Endothelial cell of umbilical vein (primary cell): ENCODE measurements around the gene TESMIN. TPM values are rescaled to one million over a fixed set of nuclear protein-coding genes. Genes with fewer than 3 reads are reported as not detected.

Experiments used
- BruUV-seq: library from RNA; stranded (reverse); fragments of 400-500 nt; replicated peaks from 2 replicates; lab custom pipeline; 2021; lab: Mats Ljungman, UMichigan
- CTCF ChIA-PET: fragments of 300-600, 350-600 bp; sonication (Branson Sonifier 250); formaldehyde crosslinking; loops from one replicate; lab custom pipeline; 2021; ENCODE audit warnings: antibody characterized with exemption, inconsistent platforms; lab: Charles Lee
- POLR2A ChIA-PET: fragments of 300-600, 350-600 bp; sonication (Branson Sonifier 250); formaldehyde crosslinking; loops from one replicate; lab custom pipeline; 2021; ENCODE audit warnings: antibody characterized with exemption, inconsistent platforms; lab: Charles Lee
- DNase-seq: peaks from one replicate; pipeline ENCODE4 v3.0.0-alpha.2; 2011; ENCODE audit warnings: low read depth, low spot score
- FAIRE-seq: peaks from 2 replicates; lab custom pipeline; 2011; peaks lifted over from hg19 to GRCh38; lab: Jason Lieb, UNC
- H2AFZ ChIP-seq: 2 replicates; pipeline ENCODE4 v1.6.0; 2012; ENCODE audit warnings: low read depth, low read length, control low read depth, inconsistent platforms
- H3K27ac ChIP-seq: 2 replicates; pipeline ENCODE4 v1.5.1; 2011; ENCODE audit warnings: low read depth, mild to moderate bottlenecking, control low read depth, low read length, moderate library complexity; ENCODE audit not compliant: insufficient read depth
- H3K27me3 ChIP-seq, 2 experiments: 2 replicates each; pipeline versions ENCODE4 v1.6.0 to v1.6.1; 2011; ENCODE audit warnings: low read length in 2 of 2, mixed read lengths in 1 of 2; ENCODE audit not compliant: control insufficient read depth in 2 of 2, insufficient read depth in 2 of 2
- H3K36me3 ChIP-seq, 2 experiments: 2 replicates in 1 of 2; 3 replicates in 1 of 2; pipeline ENCODE4 v1.5.1; 2011; ENCODE audit warnings: low read length in 2 of 2, mild to moderate bottlenecking in 1 of 2, moderate library complexity in 1 of 2; ENCODE audit not compliant: control insufficient read depth in 2 of 2, insufficient read depth in 2 of 2; ENCODE audit errors: extremely low read depth in 1 of 2
- H3K4me1 ChIP-seq: 3 replicates; pipeline ENCODE4 v1.5.1; 2011; ENCODE audit warnings: mild to moderate bottlenecking, low read length; ENCODE audit not compliant: control insufficient read depth, insufficient read depth; ENCODE audit errors: extremely low read depth
- H3K4me2 ChIP-seq: 2 replicates; pipeline ENCODE4 v1.6.1; 2011; ENCODE audit warnings: low read length, control low read depth, mixed read lengths; ENCODE audit not compliant: insufficient read depth
- H3K4me3 ChIP-seq, 3 experiments: fragments of 200-600 bp in 1 of 3; sonication (generic), shearing (Covaris generic) in 1 of 3; replicated peaks in 1 of 3; 2 replicates each; pipeline ENCODE4 v1.5.1; 2011 to 2016; ENCODE audit warnings: control low read depth in 3 of 3, low read length in 3 of 3, mild to moderate bottlenecking in 2 of 3, inconsistent platforms in 1 of 3, low read depth in 1 of 3, moderate library complexity in 1 of 3; ENCODE audit not compliant: insufficient read depth in 1 of 3
- H3K79me2 ChIP-seq: 2 replicates; pipeline ENCODE4 v1.6.0; 2012; ENCODE audit warnings: low read length, inconsistent platforms; ENCODE audit not compliant: control insufficient read depth, insufficient read depth
- H3K9ac ChIP-seq: replicated peaks from 2 replicates; pipeline ENCODE3; 2011; ENCODE audit warnings: low read length, control low read depth; ENCODE audit not compliant: insufficient read depth; ENCODE audit errors: extremely low read depth
- H3K9me1 ChIP-seq: replicated peaks from 3 replicates; pipeline ENCODE4 v1.6.0; 2011; ENCODE audit warnings: mild to moderate bottlenecking, low read length; ENCODE audit not compliant: control insufficient read depth, insufficient read depth; ENCODE audit errors: extremely low read depth
- H3K9me3 ChIP-seq: replicated peaks from 2 replicates; pipeline ENCODE4 v1.5.1; 2012; ENCODE audit warnings: low read length, inconsistent platforms; ENCODE audit not compliant: control insufficient read depth, insufficient read depth
- H4K20me1 ChIP-seq: replicated peaks from 2 replicates; pipeline ENCODE3; 2011; ENCODE audit warnings: mild to moderate bottlenecking, low read length; ENCODE audit not compliant: control insufficient read depth, insufficient read depth; ENCODE audit errors: extremely low read depth
- EZH2 ChIP-seq: IDR thresholded peaks from 2 replicates; pipeline ENCODE4 v1.6.1; 2012; ENCODE audit warnings: borderline replicate concordance, low read depth, mild to moderate bottlenecking, moderate library complexity, low read length, inconsistent platforms; ENCODE audit not compliant: severe bottlenecking
- FOS ChIP-seq: IDR thresholded peaks from 2 replicates; pipeline ENCODE4 v1.6.1; 2011; ENCODE audit warnings: mild to moderate bottlenecking, low read length, moderate library complexity, borderline replicate concordance; ENCODE audit not compliant: insufficient read depth
- GATA2 ChIP-seq: IDR thresholded peaks from 2 replicates; pipeline ENCODE4 v1.7.0; 2011; ENCODE audit warnings: low read depth, mild to moderate bottlenecking, moderate library complexity, mixed read lengths, low read length; ENCODE audit not compliant: insufficient read length, insufficient read depth
- JUN ChIP-seq: IDR thresholded peaks from 2 replicates; pipeline ENCODE4 v1.6.1; 2011; ENCODE audit warnings: borderline replicate concordance, low read depth; ENCODE audit not compliant: insufficient read length, insufficient read depth
- MYC ChIP-seq: IDR thresholded peaks from one replicate; pipeline ENCODE4 v1.6.1; 2011; ENCODE audit warnings: mild to moderate bottlenecking, low read depth, low read length
- POLR2A ChIP-seq: IDR thresholded peaks from 2 replicates; pipeline ENCODE4 v1.6.1; 2012; ENCODE audit warnings: low read depth, mild to moderate bottlenecking, control low read depth, low read length
- POLR2AphosphoS5 ChIP-seq: IDR thresholded peaks from 2 replicates; pipeline ENCODE4 v1.6.1; 2012; ENCODE audit warnings: low read depth, mild to moderate bottlenecking, control low read depth, low read length, moderate library complexity; ENCODE audit not compliant: insufficient read depth
- dilution Hi-C: fragments of 300-500 bp; cut with MboI; formaldehyde crosslinking; loops from one replicate; pipeline ENCODE4 v1.15.0; 2019; ENCODE audit warnings: low sequenced_read_pairs; ENCODE audit not compliant: extremely low pct_ligation_motif_present
- intact Hi-C: fragments of 100-400 bp; cut with micrococcal nuclease; formaldehyde crosslinking; loops from one replicate; pipeline ENCODE4 v1.10.0; 2022
- polyA plus RNA-seq, 4 experiments: library from polyadenylated mRNA; depleted of rRNA in 3 of 4; stranded (reverse) in 3 of 4; unstranded in 1 of 4; fragments of >200 nt; gene quantifications; 2 replicates each; pipeline versions ENCODE4 v1.2.1 to v1.2.3, GENCODE V29; 2011 to 2012; ENCODE audit warnings: missing spikeins in 1 of 4
- total RNA-seq: library from RNA; stranded (reverse); gene quantifications from 2 replicates; pipeline ENCODE4 v1.2.3, GENCODE V29; 2021
- TF ChIP-seq, protein P1 (sequence below): IDR thresholded peaks from 2 replicates; pipeline ENCODE4 v1.6.1; 2011; ENCODE audit not compliant: insufficient read depth, insufficient read length
- TF ChIP-seq, protein P2 (sequence below), 2 donors: IDR thresholded peaks; 1 replicate in 1 of 2; 2 replicates in 1 of 2; pipeline ENCODE4 v1.5.1; 2011; ENCODE audit warnings: low read length in 2 of 2, mild to moderate bottlenecking in 2 of 2, moderate library complexity in 2 of 2, control low read depth in 1 of 2, inconsistent platforms in 1 of 2, low read depth in 1 of 2; ENCODE audit not compliant: insufficient read depth in 1 of 2; ENCODE audit errors: extremely low read depth in 1 of 2

Gene TESMIN
- total and polyA plus RNA-seq, 2 donors (not counting 3 experiments of a cell fraction or from before 2014, with no cell fraction given) = 1.7 to 6.1 TPM

DNA sequence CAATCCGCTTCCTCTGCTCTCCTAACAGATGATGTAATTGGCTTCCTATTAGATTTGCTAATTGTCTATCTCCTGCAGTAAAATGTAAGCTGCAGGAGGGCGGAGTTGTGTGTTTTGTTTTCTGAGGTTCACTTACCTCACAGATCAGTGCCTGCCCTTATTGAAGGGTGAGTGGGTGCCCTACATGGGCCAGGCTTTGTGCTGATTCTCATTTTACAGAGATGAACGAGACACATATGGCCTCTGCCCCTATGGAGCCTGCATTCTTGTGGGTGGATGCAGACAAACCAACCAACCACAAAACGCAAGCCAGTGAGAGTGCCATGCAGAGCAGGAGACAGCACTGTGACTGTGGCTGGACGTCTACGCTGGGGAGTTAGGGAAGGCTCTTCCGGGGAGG, 9.9 kb downstream of the TESMIN start:
- Histone ChIP-seq H3K79me2 (no peaks in the 10 kb centered on the region), H3K36me3 (no peaks in the 10 kb centered on the region), H3K9me3 (no peaks in the 10 kb centered on the region), H3K9ac (no peak overlapping the region), H3K9me1 (no peaks in the 10 kb centered on the region), H3K4me3 (no peak overlapping the region), H3K27ac (no peak overlapping the region), H4K20me1 (no peaks in the 10 kb centered on the region), H3K4me2 (no peak overlapping the region), H3K4me1 (no peaks in the 10 kb centered on the region), H3K27me3 (no peaks in the 10 kb centered on the region), H2AFZ (no peak overlapping the region)
- CTCF ChIA-PET = interaction anchor here (1.1 kb wide), 1 partner anchor 10 kb away, joined by 5 read pairs; no protein-coding TSS in a partner anchor
- no TSS peak for BruUV-seq
- POLR2A ChIA-PET = no interaction called here
- dilution Hi-C loops = no loop called here
- DNase-seq (no peak), FAIRE-seq (no peak)
- intact Hi-C loops = no loop called here
- TF ChIP-seq MYC (no peak), EZH2 (no peak), JUN (no peak)
- TF ChIP-seq, protein P1, sequence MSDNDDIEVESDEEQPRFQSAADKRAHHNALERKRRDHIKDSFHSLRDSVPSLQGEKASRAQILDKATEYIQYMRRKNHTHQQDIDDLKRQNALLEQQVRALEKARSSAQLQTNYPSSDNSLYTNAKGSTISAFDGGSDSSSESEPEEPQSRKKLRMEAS = no peak

DNA sequence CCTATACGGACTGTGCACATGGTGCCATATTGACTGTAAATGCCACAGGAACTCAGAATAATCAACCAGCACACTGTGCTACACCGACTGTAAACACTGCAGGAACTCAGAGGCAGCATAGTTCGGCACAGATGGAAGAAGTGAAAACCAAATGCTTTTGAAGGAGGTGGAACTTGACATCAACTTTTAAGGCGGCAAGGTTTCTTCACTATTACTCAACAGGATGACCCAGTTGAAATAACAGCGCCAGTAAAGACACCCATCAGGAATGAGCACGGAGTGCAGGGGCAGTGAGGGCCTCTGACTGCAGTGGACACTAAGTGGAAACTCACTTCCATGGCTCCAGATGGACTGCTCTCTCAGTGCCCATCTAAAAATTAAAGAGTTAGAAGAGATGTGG, 15.7 kb downstream of the TESMIN start:
- no peaks in the 10 kb centered on the region for H3K9me1 ChIP-seq
- intact Hi-C loops = no loop called here
- peaks cover 0 to 5% of the 10 kb centered on the region in 2 experiments for H3K27me3 ChIP-seq
- ChIA-PET POLR2A (no interaction called here), CTCF (interaction anchor here (0.9 to 1.2 kb wide), 2 partner anchors 14 to 62 kb away, joined by 3 to 4 read pairs; no protein-coding TSS in a partner anchor)
- no TSS peak for BruUV-seq
- no peak overlapping the region for H3K4me2 ChIP-seq
- FAIRE-seq (no peak), DNase-seq (no peak)
- H3K79me2 ChIP-seq = no peaks in the 10 kb centered on the region
- dilution Hi-C loops = no loop called here
- no peaks in the 10 kb centered on the region for H3K4me1 ChIP-seq
- H4K20me1 ChIP-seq = no peaks in the 10 kb centered on the region
- H3K27ac ChIP-seq = no peak overlapping the region
- H3K9me3 ChIP-seq = no peaks in the 10 kb centered on the region
- no peaks in the 10 kb centered on the region for H3K36me3 ChIP-seq
- TF ChIP-seq JUN (no peak), GATA2 (no peak), EZH2 (no peak), MYC (no peak), FOS (no peak), POLR2AphosphoS5 (no peak), POLR2A (no peak)
- TF ChIP-seq, protein P2, sequence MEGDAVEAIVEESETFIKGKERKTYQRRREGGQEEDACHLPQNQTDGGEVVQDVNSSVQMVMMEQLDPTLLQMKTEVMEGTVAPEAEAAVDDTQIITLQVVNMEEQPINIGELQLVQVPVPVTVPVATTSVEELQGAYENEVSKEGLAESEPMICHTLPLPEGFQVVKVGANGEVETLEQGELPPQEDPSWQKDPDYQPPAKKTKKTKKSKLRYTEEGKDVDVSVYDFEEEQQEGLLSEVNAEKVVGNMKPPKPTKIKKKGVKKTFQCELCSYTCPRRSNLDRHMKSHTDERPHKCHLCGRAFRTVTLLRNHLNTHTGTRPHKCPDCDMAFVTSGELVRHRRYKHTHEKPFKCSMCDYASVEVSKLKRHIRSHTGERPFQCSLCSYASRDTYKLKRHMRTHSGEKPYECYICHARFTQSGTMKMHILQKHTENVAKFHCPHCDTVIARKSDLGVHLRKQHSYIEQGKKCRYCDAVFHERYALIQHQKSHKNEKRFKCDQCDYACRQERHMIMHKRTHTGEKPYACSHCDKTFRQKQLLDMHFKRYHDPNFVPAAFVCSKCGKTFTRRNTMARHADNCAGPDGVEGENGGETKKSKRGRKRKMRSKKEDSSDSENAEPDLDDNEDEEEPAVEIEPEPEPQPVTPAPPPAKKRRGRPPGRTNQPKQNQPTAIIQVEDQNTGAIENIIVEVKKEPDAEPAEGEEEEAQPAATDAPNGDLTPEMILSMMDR (IDR thresholded peaks at IDR 0.05; ENCODE audit: extremely low read depth in 1 of 2, insufficient read depth in 1 of 2, low read depth in 1 of 2, low read length in 2 of 2) = no peak
- TF ChIP-seq, protein P1 = no peak
- no peak overlapping the region for H3K9ac ChIP-seq
- no peak overlapping the region for H2AFZ ChIP-seq
- no peak overlapping the region for H3K4me3 ChIP-seq
